GM10266 (cell line): ENCODE results near the gene APPBP2.

Experiments
- DNase-seq: peaks from one replicate; pipeline ENCODE4 v3.0.0; 2012; ENCODE audit errors: extremely low spot score
- CTCF ChIP-seq: IDR thresholded peaks from 2 replicates; pipeline ENCODE4 v1.5.1; 2012; ENCODE audit warnings: mild to moderate bottlenecking, low read depth; ENCODE audit not compliant: control insufficient read depth, insufficient read depth; ENCODE audit errors: missing control alignments

Gene APPBP2

GRCh38 chr17:60451965-60452364, 74.1 kb downstream of the APPBP2 start:
- no peak for DNase-seq
- no peak for TF ChIP-seq CTCF

- no peak for DNase-seq
- no peak for TF ChIP-seq CTCF
These were observed 75.0 kb downstream of the APPBP2 start for GRCh38 chr17:60451071-60451470.

- DNase-seq = no peak
- TF ChIP-seq CTCF = no peak
These were observed 78.7 kb downstream of the APPBP2 start for GRCh38 chr17:60447375-60447774.

GRCh38 chr17:60445144-60445543, 80.9 kb downstream of the APPBP2 start:
- DNase-seq = no peak
- TF ChIP-seq CTCF = no peak

DNA sequence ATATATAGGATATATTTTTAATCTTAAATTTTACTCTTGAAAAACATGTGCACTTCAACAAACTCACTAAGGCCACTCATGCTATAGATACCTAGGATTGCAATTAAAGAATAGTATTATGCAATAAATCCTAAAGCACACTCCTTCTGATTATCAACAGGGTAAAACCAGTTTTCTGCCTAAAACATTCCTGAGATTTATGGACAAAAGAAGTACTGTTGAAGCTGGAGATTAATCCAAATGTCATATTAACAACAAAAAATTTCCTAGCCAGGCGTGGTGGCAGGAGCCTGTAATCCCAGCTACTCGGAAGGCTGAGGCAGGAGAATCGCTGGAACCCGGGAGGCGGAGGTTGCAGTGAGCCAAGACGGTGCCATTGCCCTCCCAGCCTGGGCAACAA, 82.3 kb downstream of the APPBP2 start:
- DNase-seq = no peak
- TF ChIP-seq CTCF = no peak

DNA sequence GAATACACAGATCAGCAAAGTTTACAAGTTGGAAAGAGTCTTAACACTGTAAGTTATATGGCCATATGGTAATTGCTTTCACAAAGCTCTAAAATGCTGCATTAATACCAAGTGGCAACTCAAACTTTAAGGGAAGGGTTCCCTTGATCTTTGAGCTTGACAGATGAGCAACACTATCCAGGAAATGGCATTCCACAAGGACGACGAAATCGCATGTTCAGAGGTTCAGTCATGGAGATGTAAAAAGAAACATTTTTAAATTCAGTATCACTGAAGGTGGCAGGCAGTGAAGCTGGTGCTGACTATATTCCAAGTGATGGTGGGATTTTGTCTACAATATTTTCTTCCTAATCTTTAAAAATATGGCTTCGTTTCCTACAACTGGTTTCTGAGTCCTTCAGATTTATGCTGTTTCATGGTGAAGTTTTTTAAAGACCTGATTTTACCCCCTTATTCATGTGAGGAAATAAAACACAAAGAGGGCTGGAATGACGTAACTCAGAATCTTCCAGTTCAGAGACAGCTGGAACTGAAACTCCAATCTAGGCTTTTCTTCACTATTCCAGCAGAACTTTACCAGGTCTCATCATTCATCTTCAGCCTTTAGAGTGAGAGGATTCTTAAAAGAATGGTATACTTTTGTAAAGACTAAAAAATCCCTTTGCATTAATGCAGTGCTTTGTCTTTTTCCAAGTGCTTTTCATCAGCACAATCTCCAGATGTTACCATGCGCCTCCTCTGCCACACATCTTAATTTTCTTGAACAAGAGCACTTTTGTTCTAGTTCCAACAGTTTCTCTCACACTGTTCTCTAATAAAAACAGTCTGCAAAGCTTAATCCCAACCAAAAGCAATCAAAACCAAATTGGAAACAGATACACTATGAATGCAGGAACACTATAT, 83.5 kb downstream of the APPBP2 start:
- no peak for DNase-seq
- TF ChIP-seq CTCF = no peak

GRCh38 chr17:60439501-60439900, 86.5 kb downstream of the APPBP2 start:
- DNase-seq = no peak
- TF ChIP-seq CTCF = no peak
